GM18951 (cell line): ENCODE results near the gene FREM2.

ENCODE experiments used
- POLR2A ChIP-seq: IDR thresholded peaks from 4 replicates; pipeline ENCODE4 v1.6.1; 2011; ENCODE audit warnings: mild to moderate bottlenecking; ENCODE audit not compliant: insufficient read length, insufficient read depth; ENCODE audit errors: extremely low read depth
- in situ Hi-C: fragments of 300-500 bp; cut with MboI; formaldehyde crosslinking; loops from one replicate; pipeline ENCODE4 v1.12.0; 2022; ENCODE audit warnings: low sequenced_read_pairs, mixed read lengths, inconsistent platforms; ENCODE audit not compliant: unreplicated experiment

The FREM2 gene

GRCh38 chr13:38669234-38669964 lies 17.5 kb upstream of the FREM2 start:
- TF ChIP-seq POLR2A, result no peak
- in situ Hi-C loops, result no loop called here

GRCh38 chr13:38670627-38671026 lies 16.2 kb upstream of the FREM2 start:
- no peak for TF ChIP-seq POLR2A
- in situ Hi-C loops, result no loop called here

- no peak for TF ChIP-seq POLR2A
- in situ Hi-C loops, result no loop called here
Measured at GRCh38 chr13:38671980-38672379, 14.9 kb upstream of the FREM2 start.

DNA sequence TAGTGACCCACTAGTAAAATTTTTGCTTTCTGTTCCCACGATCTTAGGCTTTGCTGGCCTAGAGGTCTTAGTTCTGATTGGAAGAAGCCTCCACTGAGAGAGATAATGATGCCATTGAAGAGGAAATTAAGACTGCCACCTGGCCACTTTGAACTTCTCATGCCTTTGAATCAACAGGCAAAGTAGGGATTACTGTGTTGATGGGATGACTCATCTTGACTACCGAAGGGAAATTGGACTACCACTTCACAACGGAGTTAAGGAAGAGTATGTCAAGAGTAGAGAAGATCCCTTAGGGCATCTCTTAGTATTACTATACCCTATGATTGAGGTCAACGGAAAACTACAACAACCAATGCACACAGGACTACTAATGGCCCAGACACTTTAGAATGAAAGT lies 12.7 kb upstream of the FREM2 start:
- TF ChIP-seq POLR2A, result no peak
- in situ Hi-C loops, result no loop called here

DNA sequence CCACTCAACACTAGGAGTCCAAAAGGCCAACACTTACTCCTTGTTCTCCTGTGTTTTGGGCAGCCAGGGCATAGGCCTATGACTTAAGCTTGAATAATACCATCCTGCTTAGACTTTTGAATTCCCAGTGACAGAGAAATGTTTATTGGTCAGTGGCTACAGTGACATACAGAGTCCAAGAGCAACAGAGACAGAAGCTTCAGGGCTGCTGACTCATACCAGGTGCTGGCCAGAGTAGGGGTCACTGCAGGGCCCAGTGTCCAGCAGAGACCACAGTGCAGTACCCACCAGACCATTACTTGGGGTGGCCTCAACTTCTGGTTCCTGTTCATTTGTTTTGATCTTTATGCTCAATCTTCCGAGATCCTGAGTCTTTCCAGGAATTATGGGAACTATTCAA lies 6.0 kb upstream of the FREM2 start:
- in situ Hi-C loops, result no loop called here
- no peak for TF ChIP-seq POLR2A

- no peak for TF ChIP-seq POLR2A
- in situ Hi-C loops, result no loop called here
Measured at GRCh38 chr13:38684714-38685113, 2.2 kb upstream of the FREM2 start.

DNA sequence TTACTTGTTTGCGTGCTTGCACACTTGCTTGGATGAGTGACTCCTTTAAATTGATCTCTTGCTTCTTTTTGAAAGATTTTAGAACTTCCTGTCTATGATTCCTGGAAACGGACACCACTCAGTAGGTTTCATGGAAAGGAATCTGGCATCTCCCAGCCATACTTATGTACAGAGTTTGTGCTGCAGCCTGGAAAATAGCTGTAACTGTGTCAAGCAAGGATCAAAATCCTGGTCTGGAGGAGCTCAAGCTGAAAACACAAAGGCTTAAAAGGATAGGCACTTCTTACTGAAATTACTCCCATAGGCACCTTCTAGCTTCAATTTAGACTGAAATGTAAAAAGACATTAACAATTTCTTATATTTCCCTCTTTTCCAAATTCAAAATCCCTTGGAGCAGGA lies 1.4 kb upstream of the FREM2 start:
- in situ Hi-C loops, result no loop called here
- no peak for TF ChIP-seq POLR2A

- TF ChIP-seq POLR2A, result no peak
- in situ Hi-C loops, result no loop called here
Measured at GRCh38 chr13:38685974-38686576, 802 bp upstream of the FREM2 start.

DNA sequence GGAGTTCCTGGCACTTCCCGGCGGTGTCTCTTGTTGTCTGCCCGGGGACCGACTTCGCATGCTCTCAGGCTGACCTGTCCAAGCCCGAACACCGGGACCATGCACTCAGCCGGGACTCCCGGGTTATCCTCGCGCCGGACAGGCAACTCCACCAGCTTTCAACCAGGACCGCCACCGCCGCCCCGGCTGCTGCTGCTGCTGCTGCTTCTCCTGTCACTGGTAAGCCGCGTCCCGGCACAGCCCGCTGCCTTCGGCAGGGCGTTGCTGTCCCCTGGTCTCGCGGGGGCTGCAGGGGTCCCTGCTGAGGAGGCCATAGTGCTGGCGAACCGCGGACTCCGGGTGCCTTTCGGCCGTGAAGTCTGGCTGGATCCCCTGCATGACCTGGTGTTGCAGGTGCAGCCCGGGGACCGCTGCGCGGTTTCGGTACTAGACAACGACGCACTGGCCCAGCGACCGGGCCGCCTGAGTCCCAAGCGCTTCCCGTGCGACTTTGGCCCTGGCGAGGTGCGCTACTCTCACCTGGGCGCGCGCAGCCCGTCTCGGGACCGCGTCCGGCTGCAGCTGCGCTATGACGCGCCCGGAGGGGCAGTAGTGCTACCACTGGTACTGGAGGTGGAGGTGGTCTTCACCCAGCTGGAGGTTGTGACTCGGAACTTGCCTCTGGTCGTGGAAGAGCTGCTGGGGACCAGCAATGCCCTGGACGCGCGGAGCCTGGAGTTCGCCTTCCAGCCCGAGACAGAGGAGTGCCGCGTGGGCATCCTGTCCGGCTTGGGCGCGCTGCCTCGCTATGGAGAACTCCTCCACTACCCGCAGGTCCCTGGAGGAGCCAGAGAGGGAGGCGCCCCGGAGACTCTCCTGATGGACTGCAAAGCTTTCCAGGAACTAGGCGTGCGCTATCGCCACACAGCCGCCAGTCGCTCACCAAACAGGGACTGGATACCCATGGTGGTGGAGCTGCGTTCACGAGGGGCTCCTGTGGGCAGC lies 661 bp downstream of the FREM2 start:
- no peak for TF ChIP-seq POLR2A
- in situ Hi-C loops, result no loop called here

DNA sequence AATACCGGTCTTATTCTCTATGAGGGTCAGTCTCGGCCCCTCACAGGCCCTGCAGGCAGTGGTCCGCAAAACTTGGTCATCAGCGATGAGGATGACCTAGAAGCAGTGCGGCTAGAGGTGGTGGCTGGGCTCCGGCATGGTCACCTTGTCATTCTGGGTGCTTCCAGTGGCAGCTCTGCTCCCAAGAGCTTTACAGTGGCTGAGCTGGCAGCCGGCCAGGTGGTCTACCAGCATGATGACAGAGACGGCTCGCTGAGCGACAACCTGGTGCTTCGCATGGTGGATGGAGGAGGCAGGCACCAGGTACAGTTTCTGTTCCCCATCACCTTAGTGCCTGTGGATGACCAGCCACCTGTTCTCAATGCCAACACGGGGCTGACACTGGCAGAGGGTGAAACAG lies 1.8 kb downstream of the FREM2 start:
- in situ Hi-C loops, result no loop called here
- no peak for TF ChIP-seq POLR2A

GRCh38 chr13:38690231-38690630 lies 3.4 kb downstream of the FREM2 start:
- in situ Hi-C loops, result no loop called here
- TF ChIP-seq POLR2A, result no peak

GRCh38 chr13:38693168-38693567 lies 6.3 kb downstream of the FREM2 start:
- in situ Hi-C loops, result no loop called here

DNA sequence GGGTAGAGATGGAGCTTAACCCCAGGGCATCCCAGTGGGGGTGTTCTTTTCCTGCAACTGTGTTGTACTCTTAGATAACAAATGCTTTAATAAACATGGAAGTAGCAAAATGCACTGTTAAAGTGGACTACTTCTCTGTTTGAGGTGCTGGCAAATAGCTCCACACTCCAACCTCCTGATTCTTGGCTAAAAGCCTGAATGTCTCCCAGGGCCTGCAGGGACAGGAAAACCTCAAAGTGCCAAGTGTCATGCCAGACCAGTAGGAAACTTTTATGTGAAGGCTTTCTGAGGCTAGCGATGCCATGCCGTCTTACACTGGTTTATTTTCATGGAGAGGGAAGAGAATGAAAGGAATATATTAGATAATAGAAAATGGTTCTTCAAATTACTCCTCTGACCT lies 6.8 kb downstream of the FREM2 start:
- in situ Hi-C loops, result no loop called here

More at GRCh38 chr13:38693168-38693567, 6.3 kb downstream of the FREM2 start:
- TF ChIP-seq POLR2A, result no peak

More for the DNA sequence above, 6.8 kb downstream of the FREM2 start:
- no peak for TF ChIP-seq POLR2A
